ENCODE results near the gene ARID1B. TPM values are rescaled to one million over a fixed set of nuclear protein-coding genes. Genes with fewer than 3 reads are reported as not detected.

The ARID1B gene
- total and polyA plus RNA-seq, 2 of the 4 experiments (the other 2 are of a cell fraction): 14.5 to 20.1 TPM

GRCh38 chr6:156859686-156860085 is 82.5 kb downstream of the ARID1B start:
- no peaks in the 10 kb centered on the region for H3K9me3 ChIP-seq (ENCODE audit: control insufficient read depth, insufficient read depth, low read length)
- no peaks in the 10 kb centered on the region for H3K27me3 ChIP-seq (ENCODE audit: control insufficient read depth, insufficient read depth, low read length)

More at GRCh38 chr6:156859686-156860085, 82.5 kb downstream of the ARID1B start:
- Histone ChIP-seq H2AFZ (replicated peaks; ENCODE audit: low read length, poor library complexity) (no peak overlapping the region), H2BK15ac (ENCODE audit: low read depth, low read length) (no peak overlapping the region), H3K9ac (ENCODE audit: low read depth, low read length) (no peak overlapping the region), H3K79me1 (ENCODE audit: low read depth in 1 of 2, low read length in 2 of 2) (peaks cover 37 to 82% of the 10 kb centered on the region in 2 experiments), H3K27ac (ENCODE audit: insufficient read depth, low read length) (no peak overlapping the region), H4K8ac (ENCODE audit: low read depth in 2 of 2, low read length in 2 of 2) (no peak overlapping the region), H3K23ac (ENCODE audit: low read depth, low read length) (no peak overlapping the region), H3K14ac (replicated peaks; ENCODE audit: low read depth, low read length) (no peak overlapping the region), H4K5ac (ENCODE audit: low read depth, low read length) (no peak overlapping the region), H3K4me1 (ENCODE audit: control insufficient read depth, insufficient read depth, low read length) (0 out of 2 replicates have a peak, but pooled peaks cover 2% of the 10 kb centered on the region), H3K4me3 (ENCODE audit: insufficient read depth, low read depth, low read length) (no peak overlapping the region), H3K36me3 (ENCODE audit: control insufficient read depth, insufficient read depth, low read length) (no peaks in the 10 kb centered on the region), H4K20me1 (ENCODE audit: insufficient read depth, low read length) (peaks cover 75% of the 10 kb centered on the region), H2AK5ac (ENCODE audit: low read depth, low read length) (no peak overlapping the region), H4K91ac (ENCODE audit: insufficient read depth, low read depth, low read length) (no peak overlapping the region), H3K4ac (ENCODE audit: low read depth, low read length) (no peak overlapping the region), H3K9me1 (ENCODE audit: insufficient read depth, low read length) (peaks cover 20% of the 10 kb centered on the region), H3K4me2 (ENCODE audit: low read depth, low read length) (no peak overlapping the region), H2AK9ac (replicated peaks; ENCODE audit: low read depth, low read length, poor library complexity) (no peak overlapping the region), H3K56ac (ENCODE audit: extremely low read depth, insufficient read depth, low read length) (no peak overlapping the region), H2BK5ac (ENCODE audit: low read depth, low read length, poor library complexity, severe bottlenecking) (no peak overlapping the region), H2BK120ac (ENCODE audit: low read depth, low read length) (no peak overlapping the region), H3K18ac (ENCODE audit: low read depth, low read length) (no peak overlapping the region), H2BK20ac (ENCODE audit: low read depth, low read length) (no peak overlapping the region)
- CTCF ChIA-PET: no interaction called here
- in situ Hi-C loops (cut with MboI; ENCODE audit: low sequenced_read_pairs): no loop called here
- ATAC-seq (ENCODE audit: low read depth) (no peak), DNase-seq (no peak)
- POLR2A ChIA-PET (ENCODE audit: unreplicated experiment): no interaction called here
- TF ChIP-seq MAFK (IDR thresholded peaks at IDR 0.05; ENCODE audit: low read depth, low read length) (no peak), FOS (IDR thresholded peaks at IDR 0.05; ENCODE audit: low read depth, low read length) (no peak), SMC3 (IDR thresholded peaks at IDR 0.05; ENCODE audit: low read depth, low read length) (no peak), NFE2L2 (IDR thresholded peaks at IDR 0.05; ENCODE audit: low read depth, low read length) (no peak), RCOR1 (IDR thresholded peaks at IDR 0.05; ENCODE audit: insufficient replicate concordance, low read length) (no peak)
- TF ChIP-seq, protein P1, sequence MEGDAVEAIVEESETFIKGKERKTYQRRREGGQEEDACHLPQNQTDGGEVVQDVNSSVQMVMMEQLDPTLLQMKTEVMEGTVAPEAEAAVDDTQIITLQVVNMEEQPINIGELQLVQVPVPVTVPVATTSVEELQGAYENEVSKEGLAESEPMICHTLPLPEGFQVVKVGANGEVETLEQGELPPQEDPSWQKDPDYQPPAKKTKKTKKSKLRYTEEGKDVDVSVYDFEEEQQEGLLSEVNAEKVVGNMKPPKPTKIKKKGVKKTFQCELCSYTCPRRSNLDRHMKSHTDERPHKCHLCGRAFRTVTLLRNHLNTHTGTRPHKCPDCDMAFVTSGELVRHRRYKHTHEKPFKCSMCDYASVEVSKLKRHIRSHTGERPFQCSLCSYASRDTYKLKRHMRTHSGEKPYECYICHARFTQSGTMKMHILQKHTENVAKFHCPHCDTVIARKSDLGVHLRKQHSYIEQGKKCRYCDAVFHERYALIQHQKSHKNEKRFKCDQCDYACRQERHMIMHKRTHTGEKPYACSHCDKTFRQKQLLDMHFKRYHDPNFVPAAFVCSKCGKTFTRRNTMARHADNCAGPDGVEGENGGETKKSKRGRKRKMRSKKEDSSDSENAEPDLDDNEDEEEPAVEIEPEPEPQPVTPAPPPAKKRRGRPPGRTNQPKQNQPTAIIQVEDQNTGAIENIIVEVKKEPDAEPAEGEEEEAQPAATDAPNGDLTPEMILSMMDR (conservative IDR thresholded peaks at IDR 0.05; ENCODE audit: low read depth, low read length): no peak
- TF ChIP-seq, protein P2, sequence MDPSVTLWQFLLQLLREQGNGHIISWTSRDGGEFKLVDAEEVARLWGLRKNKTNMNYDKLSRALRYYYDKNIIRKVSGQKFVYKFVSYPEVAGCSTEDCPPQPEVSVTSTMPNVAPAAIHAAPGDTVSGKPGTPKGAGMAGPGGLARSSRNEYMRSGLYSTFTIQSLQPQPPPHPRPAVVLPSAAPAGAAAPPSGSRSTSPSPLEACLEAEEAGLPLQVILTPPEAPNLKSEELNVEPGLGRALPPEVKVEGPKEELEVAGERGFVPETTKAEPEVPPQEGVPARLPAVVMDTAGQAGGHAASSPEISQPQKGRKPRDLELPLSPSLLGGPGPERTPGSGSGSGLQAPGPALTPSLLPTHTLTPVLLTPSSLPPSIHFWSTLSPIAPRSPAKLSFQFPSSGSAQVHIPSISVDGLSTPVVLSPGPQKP (IDR thresholded peaks at IDR 0.05; ENCODE audit: borderline replicate concordance, low read depth, low read length): no peak
- dilution Hi-C loops (cut with HindIII; ENCODE audit: low sequenced_read_pairs, unreplicated experiment): no loop called here
- WGBS, 2 experiments (ENCODE audit: extremely low coverage in 2 of 2, insufficient read length in 1 of 2): no CpG with 5 or more reads among the region's 1 CpG
- intact Hi-C loops (cut with micrococcal nuclease): no loop called here
- BruUV-seq (replicated peaks): no TSS peak

All from IMR-90 (cell line).